PC-9 (cell line): ENCODE results near the gene DRAM1.

Source experiments
- CTCF ChIP-seq: fragments of 200-600 bp; sonication (generic); conservative IDR thresholded peaks from 2 replicates; pipeline ENCODE4 v1.6.1; 2017; ENCODE audit warnings: mixed run types, antibody characterized with exemption, mild to moderate bottlenecking, moderate library complexity
- EZH2 ChIP-seq: fragments of 200-600 bp; sonication (generic); IDR thresholded peaks from 2 replicates; pipeline ENCODE4 v1.8.0; 2017; ENCODE audit warnings: antibody characterized with exemption, low read depth

- TF ChIP-seq CTCF (no peak), EZH2 (no peak)
Observed at GRCh38 chr12:101885912-101886561, 8.7 kb downstream of the DRAM1 start.
